ENCODE data around the gene ZBTB33.

ZBTB33 gene

GRCh38 chrX:120250522-120251271, at the start of gene ZBTB33:
ZBTB33 (plus strand) TSS chrX:120250812; CDS start chrX:120253416, 2,604 bp downstream.
- peak; percentile 8 for DNase-seq

DNA sequence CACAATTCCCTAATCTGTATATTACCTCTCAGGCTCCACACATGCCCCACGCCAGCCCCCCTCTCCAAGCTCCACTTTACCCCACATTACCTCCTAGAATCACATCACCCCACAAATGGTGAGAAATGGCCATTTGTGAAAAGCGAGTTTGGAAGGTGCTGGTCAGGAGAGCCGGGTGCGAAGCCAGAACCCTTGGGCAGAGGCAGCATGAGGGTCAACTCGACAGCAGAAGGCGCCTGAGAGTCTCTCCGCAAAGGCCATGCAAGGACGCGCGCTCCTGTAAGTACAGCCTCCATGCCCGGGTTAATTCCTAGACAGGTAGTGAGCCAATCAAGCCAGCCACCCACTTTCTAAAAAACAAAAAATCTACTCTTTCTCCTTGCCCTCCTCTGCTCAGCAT, 49.8 kb upstream of the ZBTB33 start:
- no peak for DNase-seq

DNA sequence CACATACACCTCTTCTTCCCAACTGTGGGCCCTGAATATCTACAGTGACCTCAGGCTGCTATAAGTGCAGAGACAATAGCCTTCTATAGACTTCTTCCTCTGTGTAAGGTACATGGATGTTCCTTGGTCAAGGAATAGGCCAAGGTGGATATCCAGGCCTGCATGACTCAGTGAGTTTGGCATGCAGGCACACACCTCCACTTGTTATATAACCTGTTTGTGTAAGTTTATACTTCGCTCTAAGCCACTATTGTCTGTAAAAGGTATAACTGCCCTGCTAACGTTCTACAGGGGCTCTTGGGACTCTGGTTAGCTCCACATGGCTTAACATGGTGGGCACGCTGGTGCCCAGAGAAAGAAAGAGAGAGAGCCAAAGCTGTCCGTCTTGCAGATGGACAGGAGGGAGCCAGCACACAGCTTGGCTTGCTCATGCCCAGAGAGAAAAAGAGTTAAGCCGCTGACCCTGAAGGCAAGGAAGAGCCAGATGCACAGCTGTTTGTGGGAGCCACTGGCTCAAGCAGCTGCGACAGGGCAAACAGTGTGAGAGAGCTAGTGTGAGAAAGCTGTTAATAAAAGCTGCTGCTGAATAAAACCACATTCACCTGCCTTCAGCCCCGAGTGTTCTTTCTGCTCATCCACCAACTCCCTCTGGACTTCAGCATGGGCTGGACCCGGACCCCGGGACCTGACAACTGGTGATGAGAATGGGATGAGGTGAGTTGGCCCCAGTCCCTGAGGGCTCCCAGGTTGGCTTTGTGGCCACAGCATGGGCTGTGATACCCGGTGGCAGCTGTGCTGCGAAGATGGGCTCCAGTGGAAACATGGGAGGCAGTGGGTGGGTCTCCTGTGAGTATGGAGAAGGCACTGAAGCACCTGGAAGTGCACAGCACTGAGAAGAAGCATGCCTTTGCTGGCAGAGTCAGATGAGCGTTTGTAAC, 44.5 kb upstream of the ZBTB33 start:
- DNase-seq, result no peak

DNA sequence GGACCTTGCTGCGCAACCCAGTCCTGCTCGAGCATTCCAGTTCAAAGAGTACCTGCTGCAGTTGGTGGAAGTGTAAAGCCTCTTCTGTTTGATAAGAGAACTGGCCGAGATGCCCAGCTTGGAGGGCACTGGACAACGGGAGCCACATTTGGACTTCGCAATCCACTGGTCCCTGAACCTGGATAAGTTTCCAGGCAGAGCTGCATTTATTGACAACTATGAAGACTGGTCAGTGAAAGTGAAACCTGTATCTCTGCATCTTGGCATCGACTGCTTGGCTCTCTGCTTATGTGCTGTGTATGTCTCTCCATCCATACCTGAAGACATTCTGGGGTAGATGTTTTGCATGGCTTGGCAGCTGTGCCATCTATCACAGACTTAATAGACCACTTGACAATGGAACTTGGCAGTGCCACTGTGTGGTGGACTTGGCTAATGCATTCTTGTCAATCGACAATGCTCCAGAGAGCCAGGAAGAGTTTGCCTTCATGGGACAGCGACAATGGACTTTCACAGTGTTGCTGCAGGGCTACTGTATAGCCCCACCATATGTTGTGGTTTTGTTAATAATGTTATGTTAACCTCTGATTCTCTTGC, 43.5 kb upstream of the ZBTB33 start:
- DNase-seq, result no peak

DNA sequence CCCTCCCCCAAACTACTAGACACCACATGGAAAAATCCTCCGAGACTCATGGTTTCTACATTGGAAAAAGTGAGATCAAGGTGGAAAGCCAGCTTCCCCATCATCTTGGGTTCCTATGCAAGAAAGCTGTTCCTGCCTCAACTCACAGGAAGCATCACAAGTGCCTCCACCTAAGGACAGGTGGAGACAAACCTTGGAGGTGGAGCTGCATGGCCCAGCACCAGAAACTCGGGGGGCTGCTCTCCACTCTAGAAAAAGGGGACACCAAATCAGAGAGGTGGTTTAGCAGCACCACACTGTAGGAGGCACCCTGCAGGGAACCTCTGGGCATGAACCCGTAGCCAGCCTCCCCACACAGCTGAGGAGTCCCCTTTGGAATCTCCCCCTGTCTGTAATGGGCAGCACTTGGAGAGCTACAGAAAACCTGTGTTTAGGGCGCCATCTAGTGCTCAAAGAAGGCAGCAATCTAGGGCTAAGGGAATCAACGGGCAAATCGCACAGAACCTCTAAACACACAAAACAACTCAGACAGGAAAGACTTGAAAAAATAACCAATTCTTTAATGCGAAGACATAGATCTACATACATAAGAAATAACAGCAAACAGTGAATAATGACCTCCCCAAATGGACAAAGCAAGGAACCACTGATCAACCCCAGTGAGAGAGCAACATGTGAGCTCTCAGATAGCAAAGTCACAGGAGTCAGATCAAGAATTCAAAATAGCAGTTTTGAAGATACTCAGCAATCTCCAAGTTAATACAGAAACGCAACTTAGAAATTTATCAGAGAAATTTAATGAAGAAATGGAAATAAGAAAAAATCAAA, 37.0 kb upstream of the ZBTB33 start:
- DNase-seq, result no peak

DNA sequence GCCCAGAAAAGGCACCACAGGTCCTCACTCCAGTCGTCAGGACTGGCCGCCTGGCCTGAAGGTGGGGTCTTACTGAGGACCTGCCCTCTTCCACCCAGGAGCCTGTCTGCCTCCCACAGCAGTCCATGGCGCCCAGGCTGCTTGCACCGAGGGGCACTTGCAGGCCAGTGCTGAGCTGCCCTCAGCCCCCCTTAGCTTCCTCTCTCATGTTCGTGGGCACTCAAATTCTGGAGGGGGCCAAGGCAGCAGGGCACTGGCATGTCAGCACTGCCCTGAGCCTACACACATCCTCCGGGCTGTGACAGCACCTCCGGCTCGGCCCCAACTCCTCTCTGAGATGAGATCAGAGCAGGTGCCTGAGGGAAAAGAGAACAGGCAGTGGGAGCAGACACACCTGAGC, 27.2 kb upstream of the ZBTB33 start:
- no peak for DNase-seq

DNA sequence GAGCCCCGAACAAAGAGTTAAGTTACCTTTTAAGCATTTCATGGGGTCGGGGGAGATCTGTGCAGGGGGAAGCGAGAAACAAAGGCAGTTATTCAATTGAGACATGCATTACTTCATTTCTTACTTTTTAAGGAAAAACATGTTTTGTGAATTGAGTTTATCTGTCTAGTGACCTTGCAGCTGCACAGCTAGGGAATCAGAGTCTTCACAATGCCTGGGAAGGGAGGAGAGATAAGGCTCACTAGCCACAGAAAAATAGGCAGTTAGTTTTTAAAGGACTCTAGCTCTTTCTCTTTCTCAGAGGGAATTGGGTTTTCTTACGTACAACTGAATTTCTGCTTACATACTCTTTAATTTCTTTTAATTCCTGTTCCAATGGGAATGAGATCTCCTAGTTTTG, 26.2 kb upstream of the ZBTB33 start:
- DNase-seq, result no peak

GRCh38 chrX:120228187-120228908, 22.3 kb upstream of the ZBTB33 start:
- DNase-seq, result no peak

- no peak for DNase-seq
Observed at GRCh38 chrX:120235284-120235683, 15.3 kb upstream of the ZBTB33 start.

DNA sequence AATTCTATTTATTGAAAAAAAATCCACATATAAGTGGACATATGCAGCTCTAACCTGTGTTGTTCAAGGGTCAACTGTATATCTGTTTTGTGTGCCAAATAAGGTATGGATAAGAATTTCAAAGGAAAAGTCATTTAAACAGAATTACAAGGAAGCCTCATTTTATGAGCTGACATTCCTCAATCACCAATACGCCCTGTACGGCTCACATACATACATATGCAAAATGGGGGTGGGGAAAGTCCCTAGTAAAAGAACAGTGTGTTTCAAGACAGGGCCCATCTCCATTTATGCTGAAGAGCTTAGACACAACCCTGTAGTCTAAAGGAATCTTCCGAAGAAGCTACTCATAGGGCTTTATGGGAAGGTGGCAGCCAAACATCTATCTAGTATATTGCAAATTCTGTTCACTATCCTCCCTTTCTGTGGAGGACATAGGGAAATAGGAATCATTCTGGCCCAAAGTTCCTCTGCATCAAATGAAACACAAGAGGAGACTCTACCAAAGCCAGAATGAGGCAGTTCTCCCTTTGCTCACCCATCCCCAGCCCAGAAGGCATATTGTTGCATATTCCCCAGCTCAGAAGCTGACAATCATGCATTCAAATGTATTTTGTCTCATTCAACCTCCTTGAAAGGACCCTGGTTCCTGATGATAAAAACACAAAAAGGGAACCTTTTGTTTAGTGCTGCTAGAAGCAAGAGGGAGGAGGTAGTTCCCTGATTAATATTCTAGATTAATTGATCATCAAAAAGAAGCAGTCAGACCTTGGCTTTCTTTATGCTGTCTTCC, 13.7 kb upstream of the ZBTB33 start:
- DNase-seq, result no peak

GRCh38 chrX:120238933-120239332, 11.7 kb upstream of the ZBTB33 start:
- DNase-seq, result no peak

- DNase-seq, result no peak
Observed at GRCh38 chrX:120242813-120243212, 7.8 kb upstream of the ZBTB33 start.

DNA sequence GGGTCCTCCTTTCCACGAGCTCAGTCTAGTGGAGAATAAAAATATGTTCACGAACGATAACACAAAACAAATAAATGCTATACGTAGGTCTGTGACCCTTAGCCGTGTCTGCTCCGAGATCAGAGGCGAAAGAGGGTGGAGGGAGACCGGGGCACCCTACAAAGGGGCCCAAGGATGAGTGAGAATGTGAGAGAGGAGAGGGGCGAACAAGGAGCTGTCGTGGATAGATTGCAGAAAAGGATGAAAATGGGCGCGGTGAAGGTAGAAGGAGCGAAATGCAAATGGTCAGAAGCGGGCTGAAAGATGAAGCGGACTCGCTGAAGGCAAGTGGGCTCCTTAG, 6.2 kb upstream of the ZBTB33 start:
- DNase-seq, result no peak

- no peak for DNase-seq
Observed at GRCh38 chrX:120244735-120245498, 5.7 kb upstream of the ZBTB33 start.

DNA sequence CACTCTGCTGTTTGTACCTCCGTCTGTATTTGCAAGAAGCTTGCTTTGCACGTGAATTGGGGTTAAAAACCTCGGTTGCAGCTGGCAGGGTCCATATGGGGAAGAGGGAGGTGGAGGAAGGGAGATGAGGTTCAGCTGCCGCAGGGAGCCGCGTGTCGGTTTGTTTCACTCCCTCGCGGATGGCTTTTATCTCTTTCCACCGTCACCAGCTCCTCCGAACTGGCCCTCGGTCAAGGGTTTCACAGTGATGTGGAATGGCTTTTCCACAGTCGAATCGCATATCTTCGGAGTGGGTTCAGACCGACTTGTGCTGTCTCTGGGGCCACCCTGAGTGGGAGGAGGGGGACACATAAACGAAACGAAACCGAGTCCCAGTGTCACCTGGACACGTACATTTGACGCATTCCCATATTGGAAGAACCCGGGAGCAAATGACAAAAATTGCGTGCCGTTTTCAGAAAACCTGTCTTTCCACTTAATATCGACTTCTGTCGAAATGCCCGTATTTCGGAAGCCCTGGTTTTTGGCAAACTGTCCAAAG, 929 bp downstream of the ZBTB33 start:
- no peak for DNase-seq

GRCh38 chrX:120253784-120254183, 3.2 kb downstream of the ZBTB33 start:
- DNase-seq, result no peak

DNA sequence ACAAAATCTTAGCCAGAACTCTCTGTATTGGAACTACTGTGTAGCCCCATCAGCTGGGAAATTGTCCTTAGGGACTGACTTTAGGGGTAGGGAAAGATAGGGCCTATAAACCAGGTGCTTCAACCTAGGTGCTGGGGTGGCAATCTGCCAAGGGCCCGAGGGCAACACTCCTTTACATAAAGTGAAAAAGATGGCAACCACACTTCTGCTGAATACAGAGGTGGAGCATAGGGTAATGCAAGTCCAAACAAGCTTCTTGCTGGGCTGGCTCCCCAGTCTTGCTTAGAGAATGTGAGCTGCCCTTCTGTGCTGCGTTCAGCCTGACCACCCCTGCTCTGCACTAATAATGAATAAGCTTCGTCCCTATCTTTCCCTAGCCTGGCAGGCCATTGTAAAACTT, 9.8 kb downstream of the ZBTB33 start:
- DNase-seq, result no peak

DNA sequence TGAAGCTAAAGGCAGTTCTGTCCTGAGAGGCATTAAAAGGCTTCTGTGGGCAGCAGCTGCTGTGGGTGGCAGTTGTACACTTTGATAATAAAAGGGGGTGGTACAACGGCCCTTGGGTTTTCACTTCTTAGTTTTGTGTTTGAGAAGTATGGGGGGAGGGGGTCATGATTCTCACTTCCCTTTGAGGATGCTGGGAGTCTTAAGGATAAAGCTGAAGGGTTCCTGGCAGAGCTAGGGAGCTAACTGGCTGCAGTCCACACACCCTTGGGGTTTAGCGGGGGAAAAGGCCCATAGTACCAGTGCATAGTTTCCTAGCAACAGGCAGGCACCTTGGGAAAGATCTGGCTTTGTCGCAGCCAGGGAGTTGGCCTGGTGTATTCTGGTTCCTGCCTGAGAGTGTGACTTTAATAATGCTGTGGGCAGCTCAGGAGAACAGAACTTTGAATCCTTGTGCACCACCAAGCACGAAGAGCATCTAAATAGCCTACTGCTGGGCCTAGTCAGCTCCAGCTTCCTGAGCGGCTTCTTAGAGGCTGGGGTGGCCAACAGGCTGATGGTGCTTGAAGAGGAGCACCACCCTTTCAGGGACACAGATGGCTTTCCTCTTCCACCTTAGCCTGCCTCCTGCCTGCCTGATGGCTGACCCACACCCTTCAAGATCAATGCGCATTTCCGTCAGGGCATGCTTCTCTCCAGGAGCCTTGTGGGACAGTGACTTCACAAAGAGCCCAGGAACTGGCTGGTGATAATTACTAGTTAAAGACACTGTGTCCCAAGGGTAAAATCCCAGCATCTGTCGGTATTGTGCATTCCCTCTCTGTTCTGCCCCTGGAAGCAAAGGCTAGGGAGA, 12.5 kb downstream of the ZBTB33 start:
- no peak for DNase-seq

DNA sequence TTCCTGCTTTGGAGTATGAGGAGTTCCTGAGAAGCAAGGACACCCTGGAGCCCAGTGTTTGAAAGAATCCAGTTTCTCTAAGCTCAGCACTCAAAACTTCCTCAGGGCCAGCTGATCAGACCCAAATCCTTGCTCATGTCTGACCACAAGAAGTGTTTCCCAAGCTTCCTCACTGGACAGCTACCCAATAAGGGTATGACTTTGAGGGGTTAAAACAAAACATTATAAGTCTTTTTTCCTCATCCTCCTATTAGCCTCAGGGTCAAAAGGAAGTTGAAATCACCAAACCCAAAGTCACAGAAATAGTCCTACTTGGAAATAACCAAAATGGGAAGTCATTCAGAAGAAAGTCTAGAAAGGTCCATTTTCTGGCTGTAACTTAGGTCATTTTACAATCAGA, 13.7 kb downstream of the ZBTB33 start:
- DNase-seq, result no peak
